Tibial artery (tissue), 4 donors: Measurements from ENCODE around the gene TTC28.

Experiments used
- DNase-seq, 2 donors: peaks; one replicate each; pipeline ENCODE4 v3.0.0-alpha.2; 2019
- H3K27ac ChIP-seq, 2 donors: fragments of 200-600 bp; sonication (generic) in 1 of 2; 1 replicate in 1 of 2; 2 replicates in 1 of 2; pipeline ENCODE4 v1.5.1; 2018 to 2019; ENCODE audit warnings: mild to moderate bottlenecking in 1 of 2
- H3K27me3 ChIP-seq, 2 donors: fragments of 200-600 bp; sonication (generic) in 1 of 2; one replicate each; pipeline versions ENCODE4 v1.5.1 to v1.6.0; 2016 to 2019
- H3K36me3 ChIP-seq, 3 donors: fragments of 200-600 bp; sonication (generic) in 2 of 3; one replicate each; pipeline ENCODE4 v1.5.1; 2016 to 2019; ENCODE audit warnings: mild to moderate bottlenecking in 2 of 3
- H3K4me1 ChIP-seq, 4 donors: fragments of 200-600 bp; sonication (generic) in 2 of 4; 1 replicate in 3 of 4; 2 replicates in 1 of 4; pipeline ENCODE4 v1.5.1; 2016 to 2019
- H3K4me3 ChIP-seq, 2 donors: fragments of 200-600 bp; sonication (generic) in 1 of 2; 1 replicate in 1 of 2; 2 replicates in 1 of 2; pipeline ENCODE4 v1.5.1; 2018 to 2019; ENCODE audit warnings: mild to moderate bottlenecking in 2 of 2
- H3K9me3 ChIP-seq, 3 donors: fragments of 200-600 bp; sonication (generic) in 1 of 3; one replicate each; pipeline ENCODE4 v1.5.1; 2016 to 2019
- intact Hi-C: fragments of 100-400 bp; cut with DNase I; formaldehyde crosslinking; loops from one replicate; pipeline ENCODE4 v1.15.0; 2023; ENCODE audit warnings: low total_unique reads
- TF ChIP-seq, protein P1 (sequence below), 2 experiments: fragments of 200-600 bp in 1 of 2; fragments of 450-650 bp in 1 of 2; IDR thresholded peaks; one replicate each; pipeline ENCODE4 v1.5.1; 2017 to 2019; ENCODE audit warnings: antibody characterized with exemption in 2 of 2, mild to moderate bottlenecking in 1 of 2, moderate library complexity in 1 of 2

The TTC28 gene

DNA sequence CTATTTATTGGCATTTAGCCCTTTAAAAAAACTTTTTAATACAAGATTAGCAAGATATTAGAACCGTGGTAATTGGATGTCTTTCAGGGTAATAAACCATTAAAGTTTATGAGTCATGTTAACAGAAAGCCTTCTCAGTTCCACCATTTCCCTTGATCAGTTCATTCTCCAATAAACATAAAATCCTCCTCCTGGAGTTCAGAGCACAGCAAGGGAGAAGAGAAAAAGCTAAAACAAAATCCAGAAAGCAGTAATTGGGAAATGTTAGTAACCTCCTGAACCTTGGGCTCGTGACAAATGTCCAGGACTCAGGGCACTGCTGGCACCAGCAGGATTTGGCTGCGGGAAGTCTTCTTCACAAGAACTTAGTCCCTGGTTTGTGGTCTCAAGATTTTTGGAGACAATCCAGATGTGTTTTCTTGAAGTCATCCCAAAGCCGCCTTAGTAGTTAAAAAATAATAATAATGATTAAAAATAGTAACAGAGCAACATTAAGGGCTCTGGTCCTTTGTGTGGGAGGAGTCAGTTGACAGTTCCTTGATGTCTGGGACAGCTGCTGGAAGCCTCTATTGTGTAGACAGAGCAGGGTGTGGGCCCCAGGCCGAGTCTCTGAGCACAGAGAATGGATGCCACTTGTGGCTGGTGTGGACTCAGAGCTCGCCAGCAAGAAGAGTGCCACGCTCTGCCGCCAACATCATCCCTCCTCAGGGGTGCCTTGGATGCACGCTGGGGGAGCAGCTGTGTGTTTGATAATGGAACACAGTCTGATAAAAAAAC lies 717.2 kb downstream of the TTC28 start:
- no peaks in the 10 kb centered on the region for H3K27me3 ChIP-seq
- peaks cover 0 to 22% (median 3%) of the 10 kb centered on the region in 4 donors for H3K4me1 ChIP-seq
- TF ChIP-seq, protein P1, sequence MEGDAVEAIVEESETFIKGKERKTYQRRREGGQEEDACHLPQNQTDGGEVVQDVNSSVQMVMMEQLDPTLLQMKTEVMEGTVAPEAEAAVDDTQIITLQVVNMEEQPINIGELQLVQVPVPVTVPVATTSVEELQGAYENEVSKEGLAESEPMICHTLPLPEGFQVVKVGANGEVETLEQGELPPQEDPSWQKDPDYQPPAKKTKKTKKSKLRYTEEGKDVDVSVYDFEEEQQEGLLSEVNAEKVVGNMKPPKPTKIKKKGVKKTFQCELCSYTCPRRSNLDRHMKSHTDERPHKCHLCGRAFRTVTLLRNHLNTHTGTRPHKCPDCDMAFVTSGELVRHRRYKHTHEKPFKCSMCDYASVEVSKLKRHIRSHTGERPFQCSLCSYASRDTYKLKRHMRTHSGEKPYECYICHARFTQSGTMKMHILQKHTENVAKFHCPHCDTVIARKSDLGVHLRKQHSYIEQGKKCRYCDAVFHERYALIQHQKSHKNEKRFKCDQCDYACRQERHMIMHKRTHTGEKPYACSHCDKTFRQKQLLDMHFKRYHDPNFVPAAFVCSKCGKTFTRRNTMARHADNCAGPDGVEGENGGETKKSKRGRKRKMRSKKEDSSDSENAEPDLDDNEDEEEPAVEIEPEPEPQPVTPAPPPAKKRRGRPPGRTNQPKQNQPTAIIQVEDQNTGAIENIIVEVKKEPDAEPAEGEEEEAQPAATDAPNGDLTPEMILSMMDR (IDR thresholded peaks at IDR 0.05), result no peak
- peak overlapping the region in 1 of 2 donors; percentile 35 for H3K27ac ChIP-seq
- no peak overlapping the region for H3K4me3 ChIP-seq
- no peaks in the 10 kb centered on the region for H3K9me3 ChIP-seq
- no peaks in the 10 kb centered on the region for H3K36me3 ChIP-seq
- intact Hi-C loops, result no loop called here
- no peak for DNase-seq

DNA sequence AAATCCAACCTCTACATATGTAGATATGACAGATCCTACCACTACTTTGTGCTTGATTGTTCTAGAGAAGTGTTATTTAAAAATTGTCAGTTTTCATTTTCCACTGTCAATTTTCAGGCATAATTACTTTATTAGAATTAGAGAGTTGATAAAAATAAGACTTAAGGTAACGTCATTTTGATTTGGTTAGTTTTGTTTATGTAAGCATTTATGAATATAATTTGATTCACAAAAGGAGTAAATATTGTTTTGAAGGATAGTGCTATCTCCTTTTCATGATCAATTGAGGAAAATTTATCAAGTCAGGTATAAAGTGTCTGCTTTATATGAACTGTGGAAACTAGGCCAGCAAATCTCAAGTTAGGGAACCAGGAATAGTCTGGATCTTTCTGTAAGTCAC lies 718.0 kb downstream of the TTC28 start:
- Histone ChIP-seq H3K27ac (peak overlapping the region in 1 of 2 donors; percentile 35), H3K4me1 (peaks cover 0 to 22% (median 3%) of the 10 kb centered on the region in 4 donors), H3K9me3 (no peaks in the 10 kb centered on the region), H3K27me3 (no peaks in the 10 kb centered on the region), H3K4me3 (no peak overlapping the region), H3K36me3 (no peaks in the 10 kb centered on the region)
- TF ChIP-seq, protein P1 (IDR thresholded peaks at IDR 0.05), result no peak
- intact Hi-C loops, result no loop called here
- DNase-seq, result no peak

DNA sequence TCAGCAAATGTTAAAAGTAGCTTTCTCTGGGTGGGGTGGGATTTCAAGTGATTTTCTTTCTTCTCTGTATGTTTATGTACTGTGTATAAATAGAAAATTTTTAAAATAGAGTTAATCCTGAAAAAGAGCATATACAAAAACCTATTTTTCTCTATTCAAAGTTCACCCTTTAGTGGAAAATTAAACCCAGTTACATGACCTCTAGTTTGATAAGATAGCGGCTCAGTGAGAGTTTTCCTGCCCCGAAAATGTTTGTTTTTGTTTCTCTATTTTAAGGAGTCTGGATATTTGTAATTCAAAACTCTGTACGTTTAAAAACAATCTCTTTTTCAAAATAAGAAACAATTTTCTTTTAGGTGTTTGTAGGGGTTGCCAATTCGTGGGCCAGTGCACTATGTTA lies 718.5 kb downstream of the TTC28 start:
- Histone ChIP-seq H3K9me3 (no peaks in the 10 kb centered on the region), H3K36me3 (no peaks in the 10 kb centered on the region), H3K27ac (peak overlapping the region in 1 of 2 donors; percentile 35), H3K4me3 (no peak overlapping the region), H3K4me1 (peaks cover 0 to 22% (median 3%) of the 10 kb centered on the region in 4 donors), H3K27me3 (no peaks in the 10 kb centered on the region)
- intact Hi-C loops, result no loop called here
- TF ChIP-seq, protein P1 (IDR thresholded peaks at IDR 0.05), result no peak
- no peak for DNase-seq

DNA sequence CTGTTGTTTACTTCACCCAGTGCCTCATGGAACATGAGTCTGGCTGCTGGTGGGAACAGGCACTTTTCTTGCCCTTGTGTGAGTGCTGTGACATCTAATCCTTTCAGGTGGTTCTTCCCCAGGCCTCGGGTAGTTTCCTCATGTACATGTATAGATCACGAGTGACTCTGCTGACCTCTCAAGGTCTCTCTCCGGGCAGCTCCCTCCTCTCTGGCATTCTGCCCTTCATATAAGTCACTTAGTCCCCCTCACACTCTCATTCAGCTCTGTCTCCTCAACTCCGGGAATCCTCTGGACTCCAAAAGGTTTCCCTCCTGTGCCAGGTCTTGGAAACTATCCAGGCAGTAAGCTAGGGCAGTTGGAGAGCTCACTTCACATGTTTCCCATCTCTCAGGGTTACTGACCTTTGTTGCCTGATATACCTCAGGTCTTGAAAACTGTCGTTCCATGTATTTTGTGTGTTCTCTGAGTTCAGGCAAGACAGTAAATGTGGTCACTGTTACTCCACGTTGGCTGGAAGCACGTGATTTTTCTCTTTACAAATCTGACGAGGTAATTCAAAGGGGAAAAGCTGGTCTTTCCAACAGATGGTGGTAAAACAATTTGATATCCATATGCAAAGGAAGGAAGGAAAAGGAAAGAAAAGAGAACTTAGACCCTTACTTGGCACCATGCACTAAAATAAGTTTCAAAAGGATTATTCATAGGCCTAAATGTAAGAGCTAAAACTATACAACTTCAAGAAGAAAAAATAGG lies 720.1 kb downstream of the TTC28 start:
- intact Hi-C loops, result no loop called here
- no peaks in the 10 kb centered on the region for H3K36me3 ChIP-seq
- no peaks in the 10 kb centered on the region for H3K9me3 ChIP-seq
- H3K27me3 ChIP-seq, result no peaks in the 10 kb centered on the region
- no peak overlapping the region for H3K4me3 ChIP-seq
- H3K4me1 ChIP-seq, result peaks cover 0 to 22% (median 3%) of the 10 kb centered on the region in 4 donors
- H3K27ac ChIP-seq, result no peak overlapping the region
- TF ChIP-seq, protein P1 (IDR thresholded peaks at IDR 0.05), result no peak
- DNase-seq, result no peak

DNA sequence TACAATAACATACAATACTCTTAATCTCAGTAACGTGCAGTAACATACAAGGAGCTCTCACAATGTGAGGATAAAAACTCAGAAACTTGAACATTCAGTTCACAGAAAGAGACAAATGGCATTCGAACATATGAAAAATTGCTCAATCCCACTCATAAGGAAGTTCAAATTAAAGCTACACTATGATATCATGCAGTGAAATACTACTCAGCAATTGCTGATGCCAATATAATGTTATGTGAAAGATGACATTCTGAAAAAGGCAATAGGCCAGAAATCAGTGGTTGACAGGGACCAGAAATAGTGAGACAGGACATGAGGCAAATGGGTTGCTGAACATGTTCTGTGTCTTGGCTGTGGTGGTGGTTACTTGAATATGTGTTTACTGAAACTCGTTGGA lies 726.9 kb downstream of the TTC28 start:
- Histone ChIP-seq H3K4me3 (no peak overlapping the region), H3K27me3 (no peaks in the 10 kb centered on the region), H3K36me3 (no peaks in the 10 kb centered on the region), H3K4me1 (peaks cover 0 to 8% (median 0%) of the 10 kb centered on the region in 4 donors), H3K9me3 (no peaks in the 10 kb centered on the region), H3K27ac (no peak overlapping the region)
- DNase-seq, result no peak
- intact Hi-C loops, result no loop called here
- TF ChIP-seq, protein P1 (IDR thresholded peaks at IDR 0.05), result no peak
